Suprapubic skin (tissue), 4 donors: ENCODE data around the gene CLEC16A. TPM values are rescaled to one million over a fixed set of nuclear protein-coding genes. Genes with fewer than 3 reads are reported as not detected.

Experiments used
- DNase-seq, 2 donors: peaks; one replicate each; pipeline ENCODE4 v3.0.0-alpha.2; 2019; ENCODE audit warnings: low spot score in 2 of 2
- H3K27ac ChIP-seq: fragments of 200-600 bp; sonication (generic); one replicate; pipeline ENCODE4 v1.5.1; 2019
- H3K27me3 ChIP-seq: fragments of 200-600 bp; sonication (generic); one replicate; pipeline ENCODE4 v1.5.1; 2019
- H3K36me3 ChIP-seq: fragments of 200-600 bp; sonication (generic); one replicate; pipeline ENCODE4 v1.5.1; 2019
- H3K4me1 ChIP-seq: fragments of 200-600 bp; sonication (generic); one replicate; pipeline ENCODE4 v1.5.1; 2019
- H3K4me3 ChIP-seq: fragments of 200-600 bp; sonication (generic); one replicate; pipeline ENCODE4 v1.5.1; 2019; ENCODE audit warnings: mild to moderate bottlenecking
- H3K9me3 ChIP-seq: fragments of 200-600 bp; sonication (generic); one replicate; pipeline ENCODE4 v1.5.1; 2019
- EP300 ChIP-seq: sonication (generic); formaldehyde crosslinking; IDR thresholded peaks from one replicate; pipeline ENCODE4 v1.6.1; 2017; ENCODE audit warnings: antibody characterized with exemption
- POLR2A ChIP-seq, 2 donors: fragments of 450-650 bp; IDR thresholded peaks; one replicate each; pipeline ENCODE4 v1.6.1; 2017; ENCODE audit warnings: antibody characterized with exemption in 2 of 2, mild to moderate bottlenecking in 2 of 2, moderate library complexity in 2 of 2
- POLR2AphosphoS5 ChIP-seq, 3 donors: sonication (generic); formaldehyde crosslinking; IDR thresholded peaks; one replicate each; pipeline ENCODE4 v1.6.1; 2017; ENCODE audit warnings: antibody characterized with exemption in 3 of 3
- WGBS: methylation state at CpG from one replicate; pipeline ENCODE4 v1.1.5; 2018; 5-methylcytosine and 5-hydroxymethylcytosine counted together
- total RNA-seq, 4 donors: library from RNA; depleted of rRNA; stranded (reverse); fragments of >200 nt; gene quantifications; one replicate each; pipeline ENCODE4 v1.1.0, GENCODE V29; 2016
- TF ChIP-seq, protein P1 (sequence below), 2 donors: fragments of 200-600 bp in 1 of 2; fragments of 450-650 bp in 1 of 2; sonication (generic) in 1 of 2; IDR thresholded peaks; one replicate each; pipeline ENCODE4 v1.5.1; 2016 to 2019; ENCODE audit warnings: antibody characterized with exemption in 2 of 2, mild to moderate bottlenecking in 1 of 2, moderate library complexity in 1 of 2

Gene CLEC16A
- total RNA-seq, 4 donors from 2014 or later = 37.2 to 62.3 (median 39.0) TPM

DNA sequence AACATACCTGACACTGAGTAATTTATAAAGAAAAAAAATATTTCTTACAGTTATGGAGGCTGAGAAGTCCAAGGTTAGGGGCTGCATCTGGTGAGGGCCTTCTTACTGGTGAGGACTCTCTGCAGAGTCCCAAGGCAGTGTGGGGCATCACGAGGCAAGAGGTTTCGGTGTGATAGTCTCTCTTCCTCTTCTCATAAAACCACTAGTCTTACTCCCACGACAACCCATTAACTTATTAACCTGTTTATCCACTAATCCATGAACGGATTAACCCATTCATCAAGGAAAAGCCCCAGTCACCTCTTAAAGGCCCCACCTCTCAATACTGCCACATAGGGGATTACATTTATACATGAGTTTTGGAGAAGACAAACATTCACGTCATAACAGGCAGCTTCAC lies 47.2 kb upstream of the CLEC16A start:
- WGBS = 77% methylated on average over 5 of the region's 5 CpGs
- no peak overlapping the region for H3K4me3 ChIP-seq
- no peaks in the 10 kb centered on the region for H3K9me3 ChIP-seq
- no peaks in the 10 kb centered on the region for H3K27me3 ChIP-seq
- H3K36me3 ChIP-seq = peaks cover 2% of the 10 kb centered on the region
- no peak for TF ChIP-seq POLR2AphosphoS5 (IDR thresholded peaks at IDR 0.05)
- no peak for TF ChIP-seq EP300
- TF ChIP-seq, protein P1, sequence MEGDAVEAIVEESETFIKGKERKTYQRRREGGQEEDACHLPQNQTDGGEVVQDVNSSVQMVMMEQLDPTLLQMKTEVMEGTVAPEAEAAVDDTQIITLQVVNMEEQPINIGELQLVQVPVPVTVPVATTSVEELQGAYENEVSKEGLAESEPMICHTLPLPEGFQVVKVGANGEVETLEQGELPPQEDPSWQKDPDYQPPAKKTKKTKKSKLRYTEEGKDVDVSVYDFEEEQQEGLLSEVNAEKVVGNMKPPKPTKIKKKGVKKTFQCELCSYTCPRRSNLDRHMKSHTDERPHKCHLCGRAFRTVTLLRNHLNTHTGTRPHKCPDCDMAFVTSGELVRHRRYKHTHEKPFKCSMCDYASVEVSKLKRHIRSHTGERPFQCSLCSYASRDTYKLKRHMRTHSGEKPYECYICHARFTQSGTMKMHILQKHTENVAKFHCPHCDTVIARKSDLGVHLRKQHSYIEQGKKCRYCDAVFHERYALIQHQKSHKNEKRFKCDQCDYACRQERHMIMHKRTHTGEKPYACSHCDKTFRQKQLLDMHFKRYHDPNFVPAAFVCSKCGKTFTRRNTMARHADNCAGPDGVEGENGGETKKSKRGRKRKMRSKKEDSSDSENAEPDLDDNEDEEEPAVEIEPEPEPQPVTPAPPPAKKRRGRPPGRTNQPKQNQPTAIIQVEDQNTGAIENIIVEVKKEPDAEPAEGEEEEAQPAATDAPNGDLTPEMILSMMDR (IDR thresholded peaks at IDR 0.05) = no peak
- TF ChIP-seq POLR2A (IDR thresholded peaks at IDR 0.05) = no peak
- H3K27ac ChIP-seq = no peak overlapping the region
- no peak for DNase-seq
- no peaks in the 10 kb centered on the region for H3K4me1 ChIP-seq

DNA sequence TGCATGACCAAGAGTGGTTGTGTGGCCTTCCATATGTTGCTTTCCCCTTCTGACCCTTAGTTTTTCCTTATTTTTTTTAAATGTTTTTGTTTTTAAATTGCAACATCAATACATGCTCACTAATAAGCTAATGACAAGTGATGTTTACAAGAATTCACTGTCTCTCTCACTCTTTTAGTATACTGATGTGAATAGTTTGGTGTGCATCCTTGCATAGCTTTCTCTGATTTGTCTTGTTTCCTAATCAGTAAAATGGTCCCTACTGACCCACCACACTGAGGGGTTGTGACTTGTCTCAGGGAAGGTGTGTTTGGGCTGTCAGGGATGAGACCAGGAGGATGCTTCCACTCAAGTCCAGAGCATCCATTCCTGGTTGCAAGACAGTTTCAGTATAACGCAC lies 41.4 kb upstream of the CLEC16A start:
- Histone ChIP-seq H3K36me3 (peaks cover 19% of the 10 kb centered on the region), H3K4me1 (no peaks in the 10 kb centered on the region), H3K27ac (no peak overlapping the region), H3K27me3 (no peaks in the 10 kb centered on the region), H3K9me3 (peaks cover 6% of the 10 kb centered on the region), H3K4me3 (no peak overlapping the region)
- TF ChIP-seq EP300 (no peak), POLR2AphosphoS5 (IDR thresholded peaks at IDR 0.05) (no peak), POLR2A (IDR thresholded peaks at IDR 0.05) (no peak)
- TF ChIP-seq, protein P1 (IDR thresholded peaks at IDR 0.05) = no peak
- no peak for DNase-seq
- WGBS = 95% methylated on average over 1 of the region's 1 CpG

DNA sequence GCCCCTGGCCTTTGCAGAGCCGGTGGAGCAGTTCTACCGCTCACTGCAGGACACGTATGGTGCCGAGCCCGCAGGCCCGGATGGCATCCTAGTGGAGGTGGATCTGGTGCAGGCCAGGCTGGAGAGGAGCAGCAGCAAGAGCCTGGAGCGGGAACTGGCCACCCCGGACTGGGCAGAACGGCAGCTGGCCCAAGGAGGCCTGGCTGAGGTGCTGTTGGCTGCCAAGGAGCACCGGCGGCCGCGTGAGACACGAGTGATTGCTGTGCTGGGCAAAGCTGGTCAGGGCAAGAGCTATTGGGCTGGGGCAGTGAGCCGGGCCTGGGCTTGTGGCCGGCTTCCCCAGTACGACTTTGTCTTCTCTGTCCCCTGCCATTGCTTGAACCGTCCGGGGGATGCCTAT lies 37.9 kb upstream of the CLEC16A start:
- Histone ChIP-seq H3K27ac (no peak overlapping the region), H3K4me1 (no peaks in the 10 kb centered on the region), H3K9me3 (peaks cover 6% of the 10 kb centered on the region), H3K27me3 (no peaks in the 10 kb centered on the region), H3K36me3 (peaks cover 16% of the 10 kb centered on the region), H3K4me3 (no peak overlapping the region)
- WGBS = 81% methylated on average over 3 of the region's 19 CpGs
- DNase-seq = no peak
- TF ChIP-seq, protein P1 (IDR thresholded peaks at IDR 0.05) = no peak
- TF ChIP-seq POLR2A (IDR thresholded peaks at IDR 0.05) (no peak), POLR2AphosphoS5 (IDR thresholded peaks at IDR 0.05) (no peak), EP300 (no peak)

DNA sequence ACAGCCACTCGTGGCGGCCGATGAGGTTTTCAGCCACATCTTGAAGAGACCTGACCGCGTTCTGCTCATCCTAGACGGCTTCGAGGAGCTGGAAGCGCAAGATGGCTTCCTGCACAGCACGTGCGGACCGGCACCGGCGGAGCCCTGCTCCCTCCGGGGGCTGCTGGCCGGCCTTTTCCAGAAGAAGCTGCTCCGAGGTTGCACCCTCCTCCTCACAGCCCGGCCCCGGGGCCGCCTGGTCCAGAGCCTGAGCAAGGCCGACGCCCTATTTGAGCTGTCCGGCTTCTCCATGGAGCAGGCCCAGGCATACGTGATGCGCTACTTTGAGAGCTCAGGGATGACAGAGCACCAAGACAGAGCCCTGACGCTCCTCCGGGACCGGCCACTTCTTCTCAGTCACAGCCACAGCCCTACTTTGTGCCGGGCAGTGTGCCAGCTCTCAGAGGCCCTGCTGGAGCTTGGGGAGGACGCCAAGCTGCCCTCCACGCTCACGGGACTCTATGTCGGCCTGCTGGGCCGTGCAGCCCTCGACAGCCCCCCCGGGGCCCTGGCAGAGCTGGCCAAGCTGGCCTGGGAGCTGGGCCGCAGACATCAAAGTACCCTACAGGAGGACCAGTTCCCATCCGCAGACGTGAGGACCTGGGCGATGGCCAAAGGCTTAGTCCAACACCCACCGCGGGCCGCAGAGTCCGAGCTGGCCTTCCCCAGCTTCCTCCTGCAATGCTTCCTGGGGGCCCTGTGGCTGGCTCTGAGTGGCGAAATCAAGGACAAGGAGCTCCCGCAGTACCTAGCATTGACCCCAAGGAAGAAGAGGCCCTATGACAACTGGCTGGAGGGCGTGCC lies 37.2 kb upstream of the CLEC16A start:
- no peak for TF ChIP-seq EP300
- no peak for TF ChIP-seq POLR2A (IDR thresholded peaks at IDR 0.05)
- TF ChIP-seq, protein P1 (IDR thresholded peaks at IDR 0.05) = no peak
- Histone ChIP-seq H3K36me3 (peaks cover 16% of the 10 kb centered on the region), H3K4me1 (no peaks in the 10 kb centered on the region), H3K27ac (no peak overlapping the region), H3K27me3 (no peaks in the 10 kb centered on the region), H3K9me3 (peaks cover 6% of the 10 kb centered on the region), H3K4me3 (no peak overlapping the region)
- no peak for DNase-seq
- 95% methylated on average over 25 of the region's 46 CpGs for WGBS

DNA sequence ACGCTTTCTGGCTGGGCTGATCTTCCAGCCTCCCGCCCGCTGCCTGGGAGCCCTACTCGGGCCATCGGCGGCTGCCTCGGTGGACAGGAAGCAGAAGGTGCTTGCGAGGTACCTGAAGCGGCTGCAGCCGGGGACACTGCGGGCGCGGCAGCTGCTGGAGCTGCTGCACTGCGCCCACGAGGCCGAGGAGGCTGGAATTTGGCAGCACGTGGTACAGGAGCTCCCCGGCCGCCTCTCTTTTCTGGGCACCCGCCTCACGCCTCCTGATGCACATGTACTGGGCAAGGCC lies 36.7 kb upstream of the CLEC16A start:
- DNase-seq = no peak
- no peaks in the 10 kb centered on the region for H3K4me1 ChIP-seq
- H3K36me3 ChIP-seq = peaks cover 16% of the 10 kb centered on the region
- H3K9me3 ChIP-seq = peaks cover 2% of the 10 kb centered on the region
- H3K27ac ChIP-seq = no peak overlapping the region
- H3K27me3 ChIP-seq = no peaks in the 10 kb centered on the region
- TF ChIP-seq, protein P1 (IDR thresholded peaks at IDR 0.05) = no peak
- TF ChIP-seq POLR2AphosphoS5 (IDR thresholded peaks at IDR 0.05) (no peak), POLR2A (IDR thresholded peaks at IDR 0.05) (no peak), EP300 (no peak)
- WGBS = 94% methylated on average over 13 of the region's 21 CpGs
- no peak overlapping the region for H3K4me3 ChIP-seq
